Activated CD8-positive, alpha-beta memory T cell treated with anti-CD3 and anti-CD28 coated beads for 24 hours (primary cell): ENCODE data around the gene SLC10A7.

Experiments used
- DNase-seq: peaks from one replicate; pipeline ENCODE4 v3.0.0-alpha.2; 2020

SLC10A7 gene

GRCh38 chr4:146490106-146490505 lies 31.6 kb downstream of the SLC10A7 start:
- no peak for DNase-seq

DNA sequence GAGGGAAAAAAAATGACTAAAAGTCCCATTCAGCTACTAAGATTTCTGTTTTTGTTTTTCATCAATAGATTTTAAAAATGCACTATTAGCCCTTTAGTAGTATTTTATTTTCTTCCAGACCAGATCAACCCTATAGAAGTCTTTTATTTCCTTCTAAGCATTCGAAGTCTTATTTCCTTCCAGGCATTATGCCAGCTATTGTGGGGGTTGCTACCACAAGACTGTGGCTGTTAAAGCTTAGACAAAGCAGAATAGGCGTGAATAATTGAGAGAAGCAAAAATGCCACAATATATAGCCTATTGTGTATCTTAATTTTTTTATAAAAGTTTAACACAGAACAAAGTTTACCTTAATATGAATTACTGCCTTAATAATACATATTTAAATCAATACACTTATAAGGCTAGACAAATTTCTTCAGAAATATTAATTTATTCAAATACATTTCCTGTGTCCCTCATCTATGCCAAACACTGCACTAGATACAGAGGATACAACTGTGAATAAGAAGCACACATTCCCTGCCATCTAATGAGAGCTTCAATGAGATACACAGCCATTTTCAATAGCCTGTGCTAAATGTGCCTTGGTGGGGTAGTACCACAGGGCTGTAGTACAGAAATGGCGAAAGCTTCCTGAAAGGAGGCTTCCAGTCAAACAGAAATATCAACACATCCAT lies 33.1 kb downstream of the SLC10A7 start:
- DNase-seq: no peak

- DNase-seq: no peak
Observed at GRCh38 chr4:146486565-146486964, 35.2 kb downstream of the SLC10A7 start.

- no peak for DNase-seq
Observed at GRCh38 chr4:146485968-146486367, 35.8 kb downstream of the SLC10A7 start.

GRCh38 chr4:146482788-146483187 lies 39.0 kb downstream of the SLC10A7 start:
- no peak for DNase-seq

GRCh38 chr4:146481246-146481645 lies 40.5 kb downstream of the SLC10A7 start:
- DNase-seq: no peak

DNA sequence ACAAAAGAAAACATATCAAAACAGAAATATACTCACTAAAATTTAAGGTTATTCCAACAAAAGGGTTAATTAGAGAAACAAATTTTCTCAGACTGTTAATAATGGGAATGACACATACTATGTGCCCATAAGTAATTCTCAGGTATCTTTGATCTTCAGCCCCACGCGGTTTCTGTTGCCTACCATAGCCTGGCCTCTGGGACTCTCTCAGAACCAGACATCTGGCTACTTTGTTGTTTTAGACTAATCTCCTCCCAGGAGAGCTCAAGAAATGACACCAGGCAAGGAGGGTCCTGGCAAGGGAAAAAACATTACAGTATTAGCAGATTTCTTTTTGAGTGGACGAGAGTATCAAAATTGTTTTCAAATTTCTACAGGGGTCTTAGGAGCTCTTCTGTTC lies 43.7 kb downstream of the SLC10A7 start:
- no peak for DNase-seq

DNA sequence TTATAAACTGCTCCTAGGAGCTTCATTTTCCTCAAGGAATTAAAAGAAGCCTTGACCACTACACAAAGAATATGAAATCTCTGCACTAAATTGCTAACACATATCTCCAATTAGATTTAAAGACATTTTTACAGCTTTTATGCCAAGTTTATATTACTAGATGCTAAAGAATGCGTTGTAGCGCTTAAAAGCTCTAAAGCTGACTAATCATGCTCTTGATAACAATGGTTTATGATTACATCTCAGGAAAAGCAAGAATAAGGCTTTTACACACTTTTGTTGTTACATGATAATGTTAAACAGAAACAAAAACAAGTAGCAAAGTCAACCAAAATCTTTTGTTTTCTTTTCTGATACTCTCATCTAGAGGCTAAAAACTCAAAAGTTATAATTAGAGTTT lies 44.7 kb downstream of the SLC10A7 start:
- no peak for DNase-seq

- DNase-seq: no peak
Observed at GRCh38 chr4:146472404-146472803, 49.3 kb downstream of the SLC10A7 start.

DNA sequence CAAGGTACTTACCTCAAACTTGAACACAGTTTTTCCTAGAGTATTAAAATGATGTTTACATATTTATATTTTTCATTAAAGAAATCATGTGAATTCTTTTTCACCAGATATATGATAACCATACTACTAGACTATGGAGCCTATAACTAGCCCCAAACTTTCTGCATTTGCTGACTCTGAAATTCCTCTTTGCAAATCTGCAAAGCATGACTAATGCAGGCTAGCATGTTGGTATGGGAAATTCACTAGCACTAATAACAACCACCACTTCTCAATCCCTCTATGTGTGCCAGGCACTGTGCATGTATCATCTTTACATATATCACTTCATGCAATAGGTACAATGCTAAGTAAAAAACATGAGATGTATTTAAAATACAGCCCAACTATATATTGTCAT lies 51.1 kb downstream of the SLC10A7 start:
- DNase-seq: no peak

DNA sequence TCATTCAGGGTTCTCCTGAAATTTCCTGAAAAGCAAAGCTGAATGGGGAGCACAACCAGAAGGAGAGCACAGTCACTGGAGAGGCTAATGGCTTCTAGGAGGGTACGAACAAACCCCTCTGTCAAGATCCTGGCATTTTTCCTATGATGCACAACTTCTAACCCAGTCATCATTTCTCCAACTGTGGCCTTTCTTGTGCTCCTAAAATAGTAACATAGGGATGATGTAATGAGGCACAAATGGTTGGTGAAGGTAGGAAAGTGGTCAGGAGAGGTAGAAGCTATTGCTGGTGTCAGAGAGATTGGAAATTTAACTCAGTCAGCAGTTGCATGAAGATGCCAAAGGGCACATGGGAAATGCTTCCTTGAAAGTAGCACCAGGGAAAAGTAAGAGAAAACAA lies 52.7 kb downstream of the SLC10A7 start:
- DNase-seq: no peak

GRCh38 chr4:146465628-146466027 lies 56.1 kb downstream of the SLC10A7 start:
- DNase-seq: no peak

DNA sequence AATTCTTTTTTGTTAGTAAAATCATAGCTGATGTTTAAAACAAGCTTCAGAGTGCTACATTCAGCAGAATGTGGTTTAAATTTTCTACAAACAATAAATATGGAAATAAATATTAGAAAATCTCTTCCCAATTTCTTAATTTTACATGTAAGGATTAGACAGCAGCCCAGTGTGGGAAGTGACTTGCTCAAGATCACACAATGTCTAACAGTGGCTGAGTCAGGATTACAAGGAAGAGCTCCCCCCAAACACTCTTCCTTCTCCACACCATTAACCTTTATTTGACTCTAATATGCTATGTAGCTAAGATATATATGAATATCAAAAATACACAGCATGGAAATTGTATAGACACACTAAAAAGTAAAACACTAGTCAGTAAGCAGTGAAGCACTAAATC lies 59.5 kb downstream of the SLC10A7 start:
- no peak for DNase-seq

DNA sequence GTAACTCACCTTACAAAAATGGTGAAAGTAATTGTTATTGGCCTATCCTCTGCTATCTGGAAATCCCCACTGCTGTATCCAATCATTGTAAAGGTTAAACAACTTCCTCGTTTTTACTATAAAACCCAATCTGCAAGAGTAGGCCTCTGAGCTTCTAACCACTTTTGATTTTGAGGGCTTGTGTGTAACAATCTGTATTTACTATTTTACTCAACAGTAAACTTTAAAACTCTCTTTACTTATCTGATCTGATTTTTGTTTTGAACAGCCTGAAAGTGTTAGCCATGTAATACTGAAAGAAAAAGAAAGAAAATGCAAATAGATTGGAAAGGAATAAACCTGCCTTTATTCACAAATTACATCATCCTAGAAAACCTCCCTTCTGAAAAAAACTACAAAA lies 63.1 kb downstream of the SLC10A7 start:
- DNase-seq: no peak

- no peak for DNase-seq
Observed at GRCh38 chr4:146456681-146457080, 65.1 kb downstream of the SLC10A7 start.

- no peak for DNase-seq
Observed at GRCh38 chr4:146453181-146453807, 68.4 kb downstream of the SLC10A7 start.

GRCh38 chr4:146450524-146450923 lies 71.2 kb downstream of the SLC10A7 start:
- DNase-seq: no peak

- DNase-seq: no peak
Observed at GRCh38 chr4:146446555-146446954, 75.2 kb downstream of the SLC10A7 start.

- DNase-seq: no peak
Observed at GRCh38 chr4:146445198-146446150, 76.3 kb downstream of the SLC10A7 start.

DNA sequence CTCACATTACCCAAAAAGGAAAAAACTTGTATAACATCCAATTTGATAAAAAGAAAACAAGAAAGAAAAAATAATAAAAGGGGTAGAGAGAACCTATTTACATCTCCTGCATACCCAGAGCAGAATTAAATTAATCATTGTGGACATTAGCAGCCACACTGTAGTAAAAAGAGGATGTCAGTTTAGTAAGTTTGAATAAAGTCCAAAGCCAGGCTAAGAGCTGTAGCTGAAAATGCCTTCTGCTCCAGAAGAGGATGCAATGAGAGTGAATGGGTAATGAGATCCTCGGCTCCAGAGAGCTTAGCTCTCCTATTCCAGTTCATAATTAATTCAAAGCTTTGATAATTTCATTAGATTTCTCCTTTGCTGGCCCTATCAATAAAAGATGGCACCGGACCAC lies 78.2 kb downstream of the SLC10A7 start:
- no peak for DNase-seq

DNA sequence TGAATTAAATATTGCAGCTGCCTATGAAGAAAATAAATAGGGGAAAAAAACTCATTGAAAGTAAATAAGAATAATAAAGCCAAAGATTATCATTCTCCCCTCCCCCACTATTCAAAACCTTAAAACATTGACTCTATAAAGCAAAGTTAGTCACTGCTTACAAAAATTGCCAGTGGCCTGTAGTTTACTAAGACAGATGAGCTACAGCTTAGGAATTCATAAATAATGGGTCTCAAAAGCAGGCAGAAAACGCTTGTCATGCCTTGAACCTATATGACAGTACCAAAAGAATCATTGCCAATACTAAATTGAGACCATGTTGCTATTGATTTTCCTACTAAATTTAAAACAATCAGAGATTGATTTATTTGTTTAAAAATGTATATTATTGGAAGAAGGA lies 78.9 kb downstream of the SLC10A7 start:
- DNase-seq: no peak

GRCh38 chr4:146439999-146440398 lies 81.7 kb downstream of the SLC10A7 start:
- DNase-seq: no peak

DNA sequence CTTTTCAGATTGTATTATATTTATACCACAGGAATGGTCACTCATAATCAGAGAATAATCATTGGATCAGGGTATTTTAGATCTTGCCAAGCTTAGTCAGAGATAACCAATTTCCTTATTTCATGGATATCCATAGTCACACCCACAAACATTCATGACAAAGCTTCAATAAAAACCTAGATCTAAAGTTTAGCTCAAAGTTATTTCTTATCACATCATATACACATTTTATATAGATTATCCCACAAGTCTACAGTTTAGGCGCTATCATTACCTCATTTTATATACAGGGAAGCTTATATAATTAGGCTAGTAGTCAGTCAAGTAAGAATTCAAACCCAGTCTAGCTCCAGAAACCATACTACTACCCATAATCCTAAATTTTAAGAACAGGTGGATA lies 82.3 kb downstream of the SLC10A7 start:
- no peak for DNase-seq

- DNase-seq: no peak
Observed at GRCh38 chr4:146437778-146438177, 84.0 kb downstream of the SLC10A7 start.
